Right cardiac atrium (tissue), 5 donors: ENCODE results near the gene PLOD2. TPM values are rescaled to one million over a fixed set of nuclear protein-coding genes. Genes with fewer than 3 reads are reported as not detected.

ENCODE experiments used
- ATAC-seq, 2 donors: fragments of 200-7000 bp; cut with Tn5 transposase; one replicate each; pipeline versions ENCODE4 v1.8.0 to v1.9.1; 2020; ENCODE audit warnings: moderate library complexity in 2 of 2, mild to moderate bottlenecking in 1 of 2
- DNase-seq, 3 donors: peaks; one replicate each; pipeline ENCODE4 v3.0.0-alpha.2; 2020
- H3K27ac ChIP-seq: one replicate; pipeline ENCODE4 v1.5.1; 2013; ENCODE audit warnings: mild to moderate bottlenecking, low read length, control low read depth, moderate library complexity
- H3K27me3 ChIP-seq: one replicate; pipeline ENCODE4 v1.6.1; 2013; ENCODE audit not compliant: control insufficient read depth, insufficient read depth
- H3K4me1 ChIP-seq: one replicate; pipeline ENCODE4 v1.6.1; 2013; ENCODE audit warnings: low read length; ENCODE audit not compliant: control insufficient read depth, insufficient read depth
- H3K4me3 ChIP-seq: one replicate; pipeline ENCODE4 v1.5.1; 2013; ENCODE audit warnings: low read length, control low read depth
- H3K9me3 ChIP-seq: one replicate; pipeline ENCODE4 v1.6.1; 2013; ENCODE audit warnings: low read length; ENCODE audit not compliant: control insufficient read depth
- WGBS: extraction: QIAGEN DNeasy Blood & Tissue Kit; methylation state at CpG from one replicate; pipeline ENCODE4 v1.1.7; 2013; 5-methylcytosine and 5-hydroxymethylcytosine counted together
- intact Hi-C, 4 donors: fragments of 100-400 bp; cut with DNase I; formaldehyde crosslinking; loops; one replicate each; pipeline versions ENCODE4 v1.11.0 to v1.14.0; 2022 to 2023
- polyA plus RNA-seq: library from polyadenylated mRNA; stranded (reverse); fragments of 200-250 nt; gene quantifications from one replicate; pipeline ENCODE4 v1.2.3, GENCODE V29; 2013
- total RNA-seq, 4 donors: library from RNA; stranded (reverse); fragmentation: NEBNext Ultra II Directional; extraction: Animal tissue kit (Norgen Biotek cat#: 25700); gene quantifications; one replicate each; pipeline ENCODE4 v1.2.1, GENCODE V29; 2021
- donor health status: healthy with polysubstance abuse.
- donor health status: DM: no; HTN: yes; CAD: no.
- donor health status: DM: no; HTN: no; CAD: no.
- donor health status: DM: no; HTN: yes; CAD: no; lungs with severe emphysema.
- donor health status: DM: yes; HTN: yes; CAD: no.

Gene PLOD2
- total and polyA plus RNA-seq, 5 donors, result 20.3 to 30.8 (median 30.3) TPM

DNA sequence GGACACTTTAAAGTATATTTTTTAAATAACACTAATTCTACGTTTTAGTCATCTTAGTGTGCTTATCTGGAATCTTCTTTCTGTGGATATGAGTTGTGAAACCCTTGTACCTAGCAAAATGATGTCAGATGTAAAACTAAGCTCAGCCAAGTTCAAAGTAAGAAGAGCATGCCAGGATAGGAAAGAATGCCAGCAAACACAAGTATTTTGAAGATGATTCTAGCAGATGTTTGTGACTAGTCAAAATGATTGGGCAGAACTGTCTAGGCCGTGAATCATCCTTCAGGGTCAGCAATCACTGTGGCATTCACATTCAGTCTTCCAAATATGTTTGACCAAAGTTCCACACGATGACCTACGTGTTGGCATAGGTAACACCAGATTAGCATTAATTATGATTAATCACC is 5.4 kb upstream of the PLOD2 start:
- no peaks in the 10 kb centered on the region for H3K27me3 ChIP-seq
- no peaks in the 10 kb centered on the region for H3K9me3 ChIP-seq
- peaks cover 1% of the 10 kb centered on the region for H3K4me1 ChIP-seq
- intact Hi-C loops, result no loop called here
- 60% methylated on average over 4 of the region's 4 CpGs for WGBS
- DNase-seq (no peak), ATAC-seq (peak; percentile 18 to 39)
- H3K4me3 ChIP-seq, result no peak overlapping the region
- no peak overlapping the region for H3K27ac ChIP-seq

DNA sequence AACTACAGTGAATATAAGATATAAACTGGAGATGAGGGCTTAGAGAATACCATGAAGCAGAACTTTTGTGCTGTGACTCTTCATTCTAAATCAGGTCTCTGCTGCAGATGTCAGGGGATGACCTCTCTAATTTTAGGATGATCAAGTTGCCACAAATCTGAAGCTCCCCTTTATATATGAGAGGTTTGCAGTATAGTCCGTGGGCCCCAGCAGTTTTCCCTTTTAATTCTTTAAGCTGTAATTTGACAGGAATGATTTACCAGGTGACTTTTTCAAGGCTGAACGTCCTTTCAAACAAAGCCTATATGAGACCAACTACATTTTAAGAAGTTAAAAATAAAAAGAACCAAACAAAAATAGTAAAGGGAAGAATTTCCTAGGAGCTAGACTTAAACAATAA is 4.9 kb upstream of the PLOD2 start:
- ATAC-seq, result no peak
- no peaks in the 10 kb centered on the region for H3K27me3 ChIP-seq
- intact Hi-C loops, result no loop called here
- H3K9me3 ChIP-seq, result no peaks in the 10 kb centered on the region
- no peak for DNase-seq
- peaks cover 1% of the 10 kb centered on the region for H3K4me1 ChIP-seq
- 67% methylated on average over 2 of the region's 2 CpGs for WGBS
- H3K4me3 ChIP-seq, result no peak overlapping the region
- H3K27ac ChIP-seq, result no peak overlapping the region

DNA sequence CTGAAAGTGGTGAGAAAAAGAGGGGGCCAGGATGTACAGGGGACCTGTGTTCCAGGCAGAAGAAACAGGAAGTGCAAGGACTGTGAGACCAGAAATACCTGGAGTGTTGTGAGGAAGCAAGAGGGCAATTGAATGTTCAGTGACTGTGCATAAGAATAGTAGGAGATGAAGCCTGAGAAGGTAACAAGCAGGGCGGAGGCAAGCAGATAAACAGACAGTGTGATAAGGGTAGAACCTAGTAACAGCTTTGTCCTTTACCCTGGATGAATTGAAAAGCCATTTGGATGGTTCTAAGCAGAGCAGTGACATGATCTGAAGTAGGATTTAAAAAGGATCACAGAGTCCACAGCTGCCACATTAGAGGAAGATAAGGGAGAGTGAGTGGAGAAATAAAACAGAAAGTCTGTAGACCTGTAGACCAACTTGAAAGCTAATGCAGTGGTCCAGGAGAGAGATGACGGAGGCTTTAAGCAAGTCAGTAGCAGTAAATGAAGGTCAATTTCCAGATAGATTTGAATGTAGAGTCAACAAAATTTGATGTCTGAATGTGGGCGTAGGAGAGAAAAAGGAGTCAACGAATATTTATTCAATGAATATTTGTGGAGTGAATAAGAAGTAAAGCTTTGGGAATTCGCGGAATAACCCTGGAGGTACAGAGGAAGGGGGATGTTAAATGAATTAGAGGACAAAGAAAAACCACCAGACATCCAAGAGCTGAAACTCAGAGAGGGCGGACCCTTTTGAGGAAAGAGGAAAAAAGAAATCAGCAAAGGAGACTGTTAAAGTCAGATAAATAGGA is 4.2 kb upstream of the PLOD2 start:
- WGBS, result 82% methylated on average over 7 of the region's 7 CpGs
- Histone ChIP-seq H3K27me3 (no peaks in the 10 kb centered on the region), H3K4me1 (peaks cover 1% of the 10 kb centered on the region), H3K27ac (peak overlapping the region; percentile 36), H3K9me3 (no peaks in the 10 kb centered on the region), H3K4me3 (no peak overlapping the region)
- intact Hi-C loops, result no loop called here
- no peak for ATAC-seq
- no peak for DNase-seq

DNA sequence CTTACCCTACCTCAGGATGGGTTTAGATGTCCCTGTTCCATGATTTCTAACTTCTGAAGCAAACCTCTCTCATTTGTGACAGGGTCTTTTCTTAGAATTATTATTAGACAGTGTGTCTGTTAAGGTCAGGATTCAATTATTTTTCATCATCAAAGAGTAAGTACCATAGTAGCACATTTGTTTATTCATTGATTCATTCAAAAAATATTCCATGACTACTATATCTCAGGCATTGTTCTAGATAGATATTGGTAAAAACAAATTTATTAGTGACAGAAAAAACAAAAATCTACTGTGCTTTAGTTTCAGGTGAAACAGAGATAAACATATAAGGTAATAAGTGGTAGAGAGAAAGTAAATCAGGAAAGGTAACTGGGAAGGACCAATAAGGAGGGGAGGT is 3.5 kb upstream of the PLOD2 start:
- ATAC-seq (no peak), DNase-seq (no peak)
- no peak overlapping the region for H3K4me3 ChIP-seq
- H3K4me1 ChIP-seq, result peaks cover 1% of the 10 kb centered on the region
- H3K27ac ChIP-seq, result peak overlapping the region; percentile 36
- no peaks in the 10 kb centered on the region for H3K9me3 ChIP-seq
- H3K27me3 ChIP-seq, result no peaks in the 10 kb centered on the region
- intact Hi-C loops, result no loop called here

DNA sequence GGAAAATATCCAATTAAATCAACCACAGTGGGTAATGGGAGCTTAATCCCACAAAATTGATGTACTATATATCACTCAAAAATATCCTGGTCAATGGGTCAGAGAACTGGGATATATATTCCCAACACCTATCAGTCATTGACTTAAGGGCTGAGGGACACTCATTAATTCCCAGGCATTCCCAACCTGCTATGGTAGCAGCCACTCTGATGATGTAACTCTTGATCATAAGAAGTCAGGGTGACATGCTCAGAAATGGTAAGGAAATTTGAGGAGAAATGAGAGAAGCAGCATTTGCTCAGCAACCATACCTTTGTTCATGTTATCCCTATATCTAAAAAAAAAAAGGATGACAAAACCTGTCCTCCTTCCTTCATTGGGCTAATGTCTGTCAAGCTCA is 3.1 kb upstream of the PLOD2 start:
- no peak overlapping the region for H3K27ac ChIP-seq
- H3K4me3 ChIP-seq, result no peak overlapping the region
- no peaks in the 10 kb centered on the region for H3K9me3 ChIP-seq
- intact Hi-C loops, result no loop called here
- H3K4me1 ChIP-seq, result peaks cover 1% of the 10 kb centered on the region
- DNase-seq, result no peak
- ATAC-seq, result no peak
- H3K27me3 ChIP-seq, result no peaks in the 10 kb centered on the region

DNA sequence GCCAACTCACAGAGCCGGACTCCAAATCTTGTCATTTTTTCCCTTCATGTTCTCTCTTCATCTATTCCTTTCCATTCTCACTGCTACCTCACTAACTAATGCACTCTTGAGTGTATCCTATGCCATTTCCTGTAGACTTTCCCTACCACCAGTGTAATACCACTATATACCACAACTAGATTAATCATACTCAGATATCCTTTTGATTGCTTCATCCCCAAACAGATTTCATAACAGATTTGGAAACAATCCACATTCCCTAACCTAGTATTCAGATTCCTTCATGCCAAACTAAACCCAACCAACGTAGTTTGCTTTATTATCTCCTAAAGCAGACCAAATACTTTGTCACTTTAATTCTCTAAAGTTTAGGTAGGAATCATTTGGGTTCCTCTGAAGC is 2.6 kb upstream of the PLOD2 start:
- Histone ChIP-seq H3K27ac (no peak overlapping the region), H3K4me3 (no peak overlapping the region), H3K27me3 (no peaks in the 10 kb centered on the region), H3K9me3 (no peaks in the 10 kb centered on the region), H3K4me1 (peaks cover 1% of the 10 kb centered on the region)
- intact Hi-C loops, result no loop called here
- no peak for DNase-seq
- ATAC-seq, result no peak
- WGBS, result 79% methylated on average over 2 of the region's 2 CpGs

DNA sequence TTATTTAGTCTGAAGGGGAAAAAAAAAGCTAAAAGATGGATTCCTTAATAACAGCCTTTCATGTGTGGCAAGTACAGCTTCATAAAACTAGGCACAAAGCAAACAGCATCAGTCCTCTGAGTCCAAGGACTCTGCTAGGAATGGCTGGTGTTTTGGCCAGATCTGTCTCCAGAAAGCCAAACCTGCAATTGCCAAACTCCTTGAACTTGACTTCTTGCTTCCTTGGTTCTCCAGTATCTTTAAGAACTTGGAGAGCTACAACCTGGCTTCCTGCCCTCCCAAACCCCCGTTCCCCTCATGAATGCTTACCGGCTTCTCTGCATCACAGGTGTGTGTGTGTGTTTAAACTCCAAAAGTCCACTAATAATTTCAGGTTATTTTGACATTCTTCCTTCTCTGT is 1.6 kb upstream of the PLOD2 start:
- DNase-seq, result peak in 1 of 3 donors; percentile 49
- no peak overlapping the region for H3K4me3 ChIP-seq
- H3K27ac ChIP-seq, result no peak overlapping the region
- no peaks in the 10 kb centered on the region for H3K27me3 ChIP-seq
- ATAC-seq, result no peak
- peaks cover 1% of the 10 kb centered on the region for H3K4me1 ChIP-seq
- no peaks in the 10 kb centered on the region for H3K9me3 ChIP-seq
- WGBS, result 72% methylated on average over 2 of the region's 2 CpGs
- intact Hi-C loops, result no loop called here

DNA sequence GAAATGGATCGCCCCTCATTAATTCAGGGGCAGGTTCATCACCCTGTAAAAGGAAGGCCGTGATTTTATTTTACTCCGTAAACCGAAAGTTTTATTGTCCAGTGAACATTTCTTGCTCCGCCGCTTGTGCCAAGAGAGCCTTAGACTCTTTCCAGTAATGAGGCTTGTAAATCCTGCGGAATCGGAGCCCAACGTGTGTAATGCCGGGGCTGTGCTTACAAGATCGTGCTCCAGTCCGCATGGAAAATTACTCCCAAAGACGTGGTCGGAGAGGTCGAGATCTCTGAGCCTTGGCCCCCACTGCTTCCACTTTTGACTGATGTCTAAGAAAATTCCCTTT is 649 bp upstream of the PLOD2 start:
- H3K27ac ChIP-seq, result peak overlapping the region; percentile 98
- intact Hi-C loops, result no loop called here
- WGBS, result 2% methylated on average over 15 of the region's 15 CpGs
- DNase-seq, result peak; percentile 50 to 81 (median 70)
- H3K4me1 ChIP-seq, result no peaks in the 10 kb centered on the region
- peak; percentile 36 to 47 for ATAC-seq
- no peaks in the 10 kb centered on the region for H3K27me3 ChIP-seq
- H3K9me3 ChIP-seq, result no peaks in the 10 kb centered on the region
- peak overlapping the region; percentile 74 for H3K4me3 ChIP-seq

DNA sequence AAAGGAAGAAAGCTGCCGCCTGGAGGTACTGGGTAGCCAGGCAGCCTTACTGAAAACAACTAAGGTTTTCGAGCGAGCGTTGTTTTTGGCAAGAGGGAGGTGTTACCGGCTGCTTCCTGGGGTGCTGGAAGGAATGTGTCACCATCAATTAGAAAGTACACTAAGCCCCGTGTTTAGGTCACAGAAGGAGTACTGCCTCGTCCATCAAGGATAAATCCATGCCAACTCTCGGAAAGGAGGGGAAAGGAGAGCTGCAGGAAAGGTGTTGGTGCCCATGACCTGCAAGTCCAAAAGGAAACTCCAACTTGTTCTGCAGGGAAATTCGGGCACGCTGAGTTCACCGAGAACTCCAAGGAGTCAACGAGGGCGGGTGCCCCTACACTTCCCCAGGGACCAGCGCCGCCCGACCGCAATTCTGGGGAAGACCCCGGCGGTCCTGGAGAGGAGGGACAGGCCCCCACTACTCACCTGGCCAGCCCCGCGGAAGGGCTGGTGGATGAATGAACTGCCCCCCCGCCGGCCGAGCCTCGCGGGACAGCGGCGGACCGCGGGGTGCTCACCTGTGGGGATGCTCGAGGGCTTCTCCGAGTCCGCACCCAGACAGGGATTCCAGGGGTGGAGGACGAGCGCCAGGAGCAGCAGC is 542 bp downstream of the PLOD2 start:
- Histone ChIP-seq H3K27ac (peak overlapping the region; percentile 98), H3K4me1 (no peaks in the 10 kb centered on the region), H3K9me3 (no peaks in the 10 kb centered on the region), H3K4me3 (peak overlapping the region; percentile 74), H3K27me3 (no peaks in the 10 kb centered on the region)
- under 1% methylated on average over 35 of the region's 35 CpGs for WGBS
- ATAC-seq, result peak; percentile 64 to 81
- DNase-seq, result peak; percentile 67 to 79 (median 74)
- intact Hi-C loops, result no loop called here

DNA sequence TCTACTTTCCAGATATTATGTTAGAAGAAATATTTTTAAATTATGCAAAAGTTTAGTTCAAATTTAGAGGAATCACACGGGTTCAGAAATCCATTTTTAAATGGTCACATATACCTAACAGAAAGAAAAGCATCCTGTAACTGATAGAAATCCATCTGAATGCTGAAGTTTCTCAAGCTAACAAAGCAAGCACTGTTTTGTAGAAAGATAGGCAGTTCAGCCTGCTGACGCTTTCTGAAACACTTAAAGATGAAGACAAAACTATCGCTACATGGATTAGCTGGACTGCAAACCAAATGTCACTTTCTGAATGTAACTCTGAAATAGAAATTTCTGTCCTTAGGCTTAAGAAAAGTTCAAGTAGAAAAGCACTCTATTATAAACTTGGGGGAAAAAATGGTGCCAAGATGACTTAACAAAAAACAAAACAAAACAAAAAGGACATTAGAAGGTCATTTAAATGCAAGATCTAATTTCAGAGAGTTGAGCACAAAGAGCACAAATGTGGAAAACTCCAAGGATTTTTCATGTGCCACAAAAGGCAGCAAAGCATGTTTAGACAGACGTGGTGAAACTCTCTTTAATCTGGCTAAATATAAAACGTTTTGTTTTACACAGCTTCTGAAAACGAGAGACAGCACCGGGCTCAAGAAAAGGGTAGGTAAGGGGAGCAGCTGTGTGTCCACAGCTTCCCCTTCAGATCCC is 1.2 kb downstream of the PLOD2 start:
- H3K27ac ChIP-seq, result peak overlapping the region; percentile 98
- intact Hi-C loops, result no loop called here
- 3% methylated on average over 7 of the region's 7 CpGs for WGBS

DNA sequence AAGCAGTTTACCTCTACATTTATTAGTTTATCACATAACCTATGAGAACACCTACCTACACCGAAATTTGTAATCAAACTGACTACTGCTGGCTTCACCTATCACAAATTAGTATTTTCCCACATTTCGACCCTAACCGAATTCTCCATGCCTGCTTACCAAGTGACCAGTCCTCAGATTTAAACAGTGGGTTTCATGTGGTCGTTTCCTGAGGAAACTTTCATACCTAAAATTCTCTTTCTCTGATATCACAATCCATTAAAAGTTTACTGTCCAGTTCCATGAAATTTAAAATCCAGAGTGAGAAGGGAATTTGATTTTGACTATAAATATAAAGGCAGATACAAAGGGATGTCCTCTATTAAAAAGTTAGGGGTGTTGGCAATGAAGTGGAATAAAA is 1.9 kb downstream of the PLOD2 start:
- H3K27me3 ChIP-seq, result no peaks in the 10 kb centered on the region
- intact Hi-C loops, result no loop called here
- H3K4me3 ChIP-seq, result peak overlapping the region; percentile 74
- H3K4me1 ChIP-seq, result no peaks in the 10 kb centered on the region
- no peaks in the 10 kb centered on the region for H3K9me3 ChIP-seq
- WGBS, result 33% methylated on average over 4 of the region's 4 CpGs
- DNase-seq (no peak), ATAC-seq (no peak)
- peak overlapping the region; percentile 86 for H3K27ac ChIP-seq

More for the DNA sequence above, 1.2 kb downstream of the PLOD2 start:
- no peaks in the 10 kb centered on the region for H3K4me1 ChIP-seq
- H3K9me3 ChIP-seq, result no peaks in the 10 kb centered on the region
- no peaks in the 10 kb centered on the region for H3K27me3 ChIP-seq
- no peak for DNase-seq
- peak overlapping the region; percentile 74 for H3K4me3 ChIP-seq
- no peak for ATAC-seq
